ENCODE results near the gene GABRB1. TPM values are rescaled to one million over a fixed set of nuclear protein-coding genes. Genes with fewer than 3 reads are reported as not detected.

The GABRB1 gene
- total and polyA plus RNA-seq, 2 of the 8 experiments (the other 6 are each of a cell fraction or from before 2014, with no cell fraction given) = 0.22 to 0.38 TPM

- TF ChIP-seq CHD7 (IDR thresholded peaks at IDR 0.05; ENCODE audit: insufficient replicate concordance, low read length) (no peak), CREB1 (IDR thresholded peaks at IDR 0.05) (no peak), MAFK (IDR thresholded peaks at IDR 0.05; ENCODE audit: low read depth, low read length) (no peak), SIRT6 (IDR thresholded peaks at IDR 0.05; ENCODE audit: low read length) (no peak), CBX8 (IDR thresholded peaks at IDR 0.05; ENCODE audit: borderline replicate concordance, low read depth, low read length) (no peak), ATF2 (IDR thresholded peaks at IDR 0.05; ENCODE audit: low read length) (no peak), GTF2F1 (IDR thresholded peaks at IDR 0.05; ENCODE audit: borderline replicate concordance, low read depth, low read length) (no peak), JUND (IDR thresholded peaks at IDR 0.05; ENCODE audit: low read length) (no peak), HDAC6 (IDR thresholded peaks at IDR 0.05; ENCODE audit: low read depth, low read length) (no peak)
Observed at GRCh38 chr4:47442980-47443379, 411.6 kb downstream of the GABRB1 start (continued).

Measured in H1 (cell line).